Measurements from ENCODE around the gene PBX2.

PBX2 gene

DNA sequence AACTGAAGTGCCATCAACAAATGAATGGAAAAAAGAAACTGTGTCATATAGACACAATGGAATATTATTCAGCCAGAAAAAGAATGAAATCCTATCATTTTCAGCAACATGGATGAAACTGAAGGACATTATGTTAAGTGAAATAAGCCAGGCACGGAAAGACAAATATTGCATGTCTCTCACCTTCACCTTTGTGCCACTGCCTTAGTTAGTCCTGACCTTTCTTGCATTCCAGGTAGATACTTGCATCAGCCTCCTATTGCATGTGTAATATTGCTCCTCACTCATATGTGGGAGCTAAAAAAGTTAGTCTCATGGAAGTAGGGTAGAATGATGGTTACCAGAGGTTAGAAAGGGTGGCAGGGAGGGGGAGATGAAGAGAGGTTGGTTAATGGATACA lies 19.0 kb upstream of the PBX2 start:
- no peak overlapping the region for H3K4me2 ChIP-seq (ENCODE audit: insufficient read depth, low read length)
- H3K79me2 ChIP-seq (ENCODE audit: insufficient read depth, low read length), result no peaks in the 10 kb centered on the region
- DNase-seq, result no peak
- no peaks in the 10 kb centered on the region for H3K36me3 ChIP-seq (ENCODE audit: insufficient read depth, low read length)
- H3K9me3 ChIP-seq (ENCODE audit: insufficient read depth, low read length, severe bottlenecking), result no peaks in the 10 kb centered on the region
- TF ChIP-seq, protein P1, sequence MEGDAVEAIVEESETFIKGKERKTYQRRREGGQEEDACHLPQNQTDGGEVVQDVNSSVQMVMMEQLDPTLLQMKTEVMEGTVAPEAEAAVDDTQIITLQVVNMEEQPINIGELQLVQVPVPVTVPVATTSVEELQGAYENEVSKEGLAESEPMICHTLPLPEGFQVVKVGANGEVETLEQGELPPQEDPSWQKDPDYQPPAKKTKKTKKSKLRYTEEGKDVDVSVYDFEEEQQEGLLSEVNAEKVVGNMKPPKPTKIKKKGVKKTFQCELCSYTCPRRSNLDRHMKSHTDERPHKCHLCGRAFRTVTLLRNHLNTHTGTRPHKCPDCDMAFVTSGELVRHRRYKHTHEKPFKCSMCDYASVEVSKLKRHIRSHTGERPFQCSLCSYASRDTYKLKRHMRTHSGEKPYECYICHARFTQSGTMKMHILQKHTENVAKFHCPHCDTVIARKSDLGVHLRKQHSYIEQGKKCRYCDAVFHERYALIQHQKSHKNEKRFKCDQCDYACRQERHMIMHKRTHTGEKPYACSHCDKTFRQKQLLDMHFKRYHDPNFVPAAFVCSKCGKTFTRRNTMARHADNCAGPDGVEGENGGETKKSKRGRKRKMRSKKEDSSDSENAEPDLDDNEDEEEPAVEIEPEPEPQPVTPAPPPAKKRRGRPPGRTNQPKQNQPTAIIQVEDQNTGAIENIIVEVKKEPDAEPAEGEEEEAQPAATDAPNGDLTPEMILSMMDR (IDR thresholded peaks at IDR 0.05; ENCODE audit: borderline replicate concordance, extremely low read depth, low read length, poor library complexity, severe bottlenecking), result no peak
- no peak for TF ChIP-seq EZH2 (IDR thresholded peaks at IDR 0.05; ENCODE audit: borderline replicate concordance, low read depth, low read length, severe bottlenecking)
- no peak for ATAC-seq (ENCODE audit: insufficient read depth, low read depth)
- H4K20me1 ChIP-seq (ENCODE audit: insufficient read depth, low read length), result no peaks in the 10 kb centered on the region
- H3K4me3 ChIP-seq (ENCODE audit: low read depth in 1 of 2, low read length in 2 of 2), result no peak overlapping the region
- no peak overlapping the region for H3K27ac ChIP-seq (ENCODE audit: low read length)
- peaks cover 3% of the 10 kb centered on the region for H3K27me3 ChIP-seq (ENCODE audit: insufficient read depth, low read length, poor library complexity)
- H3K9ac ChIP-seq (ENCODE audit: low read depth, low read length), result no peak overlapping the region
- no peak overlapping the region for H2AFZ ChIP-seq (ENCODE audit: low read depth, low read length)
- no peaks in the 10 kb centered on the region for H3K4me1 ChIP-seq (ENCODE audit: insufficient read depth, low read length)

DNA sequence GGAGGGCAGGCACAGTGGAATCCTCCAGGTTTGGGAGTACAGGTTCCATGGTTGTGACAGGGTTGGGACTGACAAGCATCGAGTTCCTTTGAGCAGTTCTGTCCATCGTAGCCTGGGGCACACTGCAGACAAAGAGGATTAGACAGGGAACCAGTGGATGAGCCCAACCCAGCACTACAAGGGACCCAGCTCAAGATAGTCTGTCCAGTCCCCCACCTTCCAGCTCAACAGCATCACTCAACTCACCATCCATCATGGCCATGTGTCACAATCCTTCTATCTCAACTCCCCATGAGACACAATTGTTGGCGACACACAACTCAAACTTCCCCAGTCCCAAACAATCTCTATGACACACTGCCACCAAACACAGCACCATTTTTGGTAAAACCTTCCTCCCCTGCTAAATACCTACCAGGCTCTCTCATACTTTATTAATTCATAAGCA lies 14.3 kb upstream of the PBX2 start:
- Histone ChIP-seq H3K9ac (ENCODE audit: low read depth, low read length) (no peak overlapping the region), H4K20me1 (ENCODE audit: insufficient read depth, low read length) (no peaks in the 10 kb centered on the region), H3K27me3 (ENCODE audit: insufficient read depth, low read length, poor library complexity) (no peaks in the 10 kb centered on the region), H3K4me2 (ENCODE audit: insufficient read depth, low read length) (no peak overlapping the region), H3K27ac (ENCODE audit: low read length) (no peak overlapping the region), H3K4me1 (ENCODE audit: insufficient read depth, low read length) (no peaks in the 10 kb centered on the region), H3K4me3 (ENCODE audit: low read depth in 1 of 2, low read length in 2 of 2) (no peak overlapping the region), H3K9me3 (ENCODE audit: insufficient read depth, low read length, severe bottlenecking) (no peaks in the 10 kb centered on the region), H2AFZ (ENCODE audit: low read depth, low read length) (no peak overlapping the region), H3K36me3 (ENCODE audit: insufficient read depth, low read length) (no peaks in the 10 kb centered on the region), H3K79me2 (ENCODE audit: insufficient read depth, low read length) (no peaks in the 10 kb centered on the region)
- ATAC-seq (ENCODE audit: insufficient read depth, low read depth) (no peak), DNase-seq (no peak)
- TF ChIP-seq EZH2 (IDR thresholded peaks at IDR 0.05; ENCODE audit: borderline replicate concordance, low read depth, low read length, severe bottlenecking), result no peak
- TF ChIP-seq, protein P1 (IDR thresholded peaks at IDR 0.05; ENCODE audit: borderline replicate concordance, extremely low read depth, low read length, poor library complexity, severe bottlenecking), result no peak

DNA sequence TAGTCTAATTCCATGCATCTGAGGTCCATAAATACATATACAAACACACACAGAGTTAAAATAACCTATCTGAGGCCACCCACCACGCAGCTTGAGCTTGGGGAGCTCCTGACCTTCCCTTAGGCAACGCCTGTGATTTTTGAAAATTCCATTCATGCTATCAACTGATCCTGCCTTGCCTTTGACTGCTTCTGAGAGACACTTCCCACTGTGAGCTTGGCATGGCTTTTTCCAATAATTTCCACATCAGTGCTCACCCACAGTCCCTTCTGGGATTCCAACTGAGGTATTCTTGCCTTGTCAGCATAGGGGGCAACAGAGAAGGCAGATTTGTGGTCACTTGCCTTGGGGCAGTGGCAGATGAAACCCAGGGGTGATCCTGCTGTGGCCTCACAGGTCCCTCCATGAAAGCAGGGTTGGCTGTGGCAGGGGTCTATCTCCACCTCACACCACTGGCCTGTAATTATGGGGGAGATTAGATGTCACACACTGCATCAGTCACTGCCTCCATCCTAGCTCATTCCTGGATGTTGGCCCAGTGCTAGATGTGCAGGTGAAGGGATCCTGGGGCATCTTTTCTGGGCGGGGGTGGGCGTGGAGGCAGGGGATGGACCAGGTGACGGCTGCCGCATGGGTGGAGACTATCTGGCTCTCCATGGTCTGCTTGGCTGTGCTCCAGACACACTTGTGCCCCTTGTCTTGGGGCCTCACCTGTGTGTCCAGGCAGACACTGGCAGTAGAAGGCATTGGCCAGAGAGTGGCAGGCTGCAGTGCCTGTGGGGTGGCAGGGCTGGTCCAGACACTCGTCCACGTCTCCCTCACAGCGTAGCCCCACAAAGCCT lies 13.6 kb upstream of the PBX2 start:
- H4K20me1 ChIP-seq (ENCODE audit: insufficient read depth, low read length), result no peaks in the 10 kb centered on the region
- H3K36me3 ChIP-seq (ENCODE audit: insufficient read depth, low read length), result no peaks in the 10 kb centered on the region
- H3K4me1 ChIP-seq (ENCODE audit: insufficient read depth, low read length), result no peaks in the 10 kb centered on the region
- no peak overlapping the region for H3K4me2 ChIP-seq (ENCODE audit: insufficient read depth, low read length)
- H2AFZ ChIP-seq (ENCODE audit: low read depth, low read length), result no peak overlapping the region
- no peak overlapping the region for H3K4me3 ChIP-seq (ENCODE audit: low read depth in 1 of 2, low read length in 2 of 2)
- ATAC-seq (ENCODE audit: insufficient read depth, low read depth) (no peak), DNase-seq (no peak)
- H3K9me3 ChIP-seq (ENCODE audit: insufficient read depth, low read length, severe bottlenecking), result no peaks in the 10 kb centered on the region
- no peaks in the 10 kb centered on the region for H3K27me3 ChIP-seq (ENCODE audit: insufficient read depth, low read length, poor library complexity)
- no peaks in the 10 kb centered on the region for H3K79me2 ChIP-seq (ENCODE audit: insufficient read depth, low read length)
- H3K9ac ChIP-seq (ENCODE audit: low read depth, low read length), result no peak overlapping the region
- no peak overlapping the region for H3K27ac ChIP-seq (ENCODE audit: low read length)
- TF ChIP-seq EZH2 (IDR thresholded peaks at IDR 0.05; ENCODE audit: borderline replicate concordance, low read depth, low read length, severe bottlenecking), result no peak
- TF ChIP-seq, protein P1 (IDR thresholded peaks at IDR 0.05; ENCODE audit: borderline replicate concordance, extremely low read depth, low read length, poor library complexity, severe bottlenecking), result no peak

Data from DND-41 (cell line).